HG03439 (cell line): ENCODE data around the gene TUFT1.
"Not testable (repeated sequence)": the region's sequence is repeated elsewhere in the genome, so short reads cannot be mapped to it uniquely, and the experiment has no call there.

Experiments used
- ATAC-seq: cut with Tn5 transposase; IDR thresholded peaks from one replicate; pipeline ENCODE4 v1.9.1; 2021; ENCODE audit warnings: mild to moderate bottlenecking, moderate library complexity; ENCODE audit not compliant: unreplicated experiment

TUFT1 gene

DNA sequence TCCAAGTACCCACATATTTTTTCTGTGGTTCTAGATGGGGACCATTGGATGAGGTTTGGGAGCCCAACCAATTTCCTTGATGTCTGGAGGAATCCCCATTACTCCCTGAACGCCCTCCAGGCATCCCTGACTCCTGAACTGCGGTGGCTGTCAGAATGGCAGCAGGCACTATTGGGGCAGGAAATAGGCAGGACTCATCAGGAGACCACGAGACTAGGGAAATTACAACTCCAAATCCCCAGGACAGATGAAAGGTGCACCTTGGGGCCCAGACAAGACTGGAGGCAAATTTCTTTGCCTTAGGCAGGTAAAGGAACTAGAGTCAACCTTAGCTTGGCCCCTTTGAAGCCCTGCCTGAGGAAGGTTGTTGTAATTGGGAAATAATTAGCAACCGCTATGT is 27.8 kb upstream of the TUFT1 start:
- no peak for ATAC-seq

DNA sequence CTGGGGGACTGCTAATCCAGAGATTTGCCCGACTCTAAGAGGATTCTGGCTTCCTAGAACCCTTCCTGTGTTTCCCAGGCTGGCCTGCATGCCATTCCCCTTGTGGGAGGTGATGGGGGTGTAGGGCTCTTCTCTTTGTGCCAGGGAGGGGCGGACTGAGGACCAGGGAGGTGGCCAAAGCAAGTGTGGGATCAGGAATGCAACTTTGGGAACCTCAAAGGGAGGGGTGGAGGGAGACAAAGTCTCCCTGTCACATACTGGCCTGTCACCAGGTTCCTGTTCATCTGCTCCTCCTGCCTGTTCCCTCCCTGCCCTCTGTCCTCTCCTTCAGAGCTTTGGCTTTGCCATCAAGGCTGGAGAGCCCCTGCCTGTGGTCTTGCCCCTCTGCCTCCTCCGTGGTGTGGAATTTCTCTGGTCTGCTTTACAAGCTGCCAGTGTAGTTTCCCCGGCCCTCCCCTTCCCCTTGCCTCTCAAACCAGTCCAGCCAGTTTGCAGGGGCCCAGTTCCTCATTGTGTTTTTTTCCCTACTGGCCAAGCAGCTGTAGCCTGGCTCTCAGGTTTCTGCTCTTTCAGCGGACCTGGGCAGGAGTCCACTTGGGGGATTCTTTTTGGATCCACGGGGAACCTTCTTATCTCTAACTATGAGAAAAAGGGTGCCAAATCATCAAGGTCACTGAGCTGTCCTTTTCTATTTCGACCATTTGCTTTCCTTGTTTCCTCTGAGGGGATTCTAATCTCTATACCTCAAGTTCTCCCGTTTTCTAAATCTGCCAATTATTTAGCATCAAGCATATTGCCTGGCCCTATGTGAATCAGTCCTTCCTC is 27.1 kb upstream of the TUFT1 start:
- no peak for ATAC-seq

DNA sequence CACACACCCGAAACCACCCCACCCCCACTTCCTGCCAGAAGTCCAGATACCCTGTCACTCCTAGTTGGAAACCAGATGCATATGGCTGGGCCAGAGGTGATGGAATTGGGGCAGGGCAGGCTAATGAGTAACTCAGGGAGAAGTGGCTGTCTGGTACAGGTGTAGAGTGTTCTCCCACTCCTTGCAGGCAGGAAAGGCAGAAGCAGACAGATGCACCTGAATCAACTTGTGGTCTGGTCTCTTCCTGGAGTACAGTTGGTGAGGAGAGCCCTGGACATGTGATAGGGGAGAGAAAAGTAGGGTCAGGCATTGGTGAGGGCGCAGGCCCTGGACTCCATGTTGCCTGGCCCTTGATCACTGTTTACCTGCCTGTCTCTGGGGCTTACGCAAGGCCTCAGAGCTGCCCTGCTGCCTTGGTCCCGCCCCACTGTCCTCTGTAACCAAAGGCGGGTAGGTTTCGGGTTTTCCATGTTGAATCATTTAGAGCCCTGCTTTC is 26.4 kb upstream of the TUFT1 start:
- no peak for ATAC-seq

DNA sequence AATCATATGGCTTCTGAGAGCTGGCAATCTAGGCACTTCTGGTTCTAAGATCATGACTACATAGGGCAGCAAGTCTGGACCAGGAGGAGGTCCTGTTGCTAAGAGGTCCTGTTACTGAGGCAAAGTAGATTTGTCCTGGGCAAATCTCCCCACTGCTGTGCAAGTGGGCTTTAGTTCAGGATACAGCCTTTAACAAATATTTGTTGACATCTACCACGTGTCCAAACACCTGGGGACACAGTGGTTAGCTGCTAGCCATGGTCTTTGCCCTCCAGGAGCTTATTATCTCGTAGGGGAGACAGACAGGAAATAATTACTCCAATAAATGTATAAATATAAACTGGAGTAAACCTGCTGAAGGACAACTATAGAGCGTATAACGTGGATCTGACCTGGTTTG is 25.7 kb upstream of the TUFT1 start:
- ATAC-seq = no peak

DNA sequence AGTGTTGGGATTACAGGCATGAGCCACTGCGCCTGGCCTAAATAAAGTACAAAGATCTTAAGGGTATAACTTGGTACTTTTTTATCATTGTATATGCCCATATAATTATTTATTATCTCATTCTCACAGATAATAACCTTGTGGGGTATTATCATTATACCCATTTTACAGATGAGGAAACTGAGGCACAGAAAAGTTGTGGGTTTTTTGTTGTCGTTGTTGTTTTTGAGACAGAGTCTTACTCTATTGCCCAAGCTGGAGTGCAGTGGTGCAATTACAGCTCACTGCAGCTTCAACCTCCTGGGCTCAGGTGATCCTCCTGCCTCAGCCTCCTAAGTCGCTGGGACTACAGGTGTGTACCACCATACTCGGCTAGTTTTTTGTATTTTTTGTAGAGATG is 24.8 kb upstream of the TUFT1 start:
- ATAC-seq = no peak

DNA sequence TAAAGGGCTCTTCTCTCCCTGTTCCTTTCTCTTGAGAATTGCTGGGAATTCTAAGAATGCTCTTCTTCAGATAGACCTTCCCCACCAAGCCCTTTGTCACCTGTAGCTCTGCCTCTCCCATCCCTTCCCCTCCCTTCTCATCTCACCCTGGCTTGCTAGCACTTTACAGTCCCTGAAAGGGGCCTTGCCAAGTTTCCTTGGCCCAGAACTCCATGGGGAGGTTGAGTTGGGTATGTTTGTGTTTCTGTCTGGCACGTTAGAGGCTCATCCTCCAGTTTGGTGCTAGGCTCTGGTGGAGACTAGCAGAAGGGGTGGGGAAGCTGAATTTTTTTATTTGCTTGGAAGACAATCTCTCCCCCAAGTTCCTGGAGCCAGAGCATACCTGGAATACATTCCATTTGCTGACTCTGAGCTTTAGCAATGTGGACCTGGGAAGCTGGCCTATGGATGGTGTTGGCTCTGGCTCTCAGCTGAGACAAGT is 24.0 kb upstream of the TUFT1 start:
- no peak for ATAC-seq

DNA sequence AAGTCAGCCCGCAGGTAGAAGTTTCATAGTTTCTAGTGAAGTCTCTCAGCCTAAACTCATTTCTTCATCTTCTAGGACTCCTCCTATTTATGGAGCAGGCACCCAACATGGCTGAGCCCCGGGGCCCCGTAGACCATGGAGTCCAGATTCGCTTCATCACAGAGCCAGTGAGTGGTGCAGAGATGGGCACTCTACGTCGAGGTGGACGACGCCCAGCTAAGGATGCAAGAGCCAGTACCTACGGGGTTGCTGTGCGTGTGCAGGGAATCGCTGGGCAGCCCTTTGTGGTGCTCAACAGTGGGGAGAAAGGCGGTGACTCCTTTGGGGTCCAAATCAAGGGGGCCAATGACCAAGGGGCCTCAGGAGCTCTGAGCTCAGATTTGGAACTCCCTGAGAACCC is 21.7 kb upstream of the TUFT1 start:
- ATAC-seq = no peak

DNA sequence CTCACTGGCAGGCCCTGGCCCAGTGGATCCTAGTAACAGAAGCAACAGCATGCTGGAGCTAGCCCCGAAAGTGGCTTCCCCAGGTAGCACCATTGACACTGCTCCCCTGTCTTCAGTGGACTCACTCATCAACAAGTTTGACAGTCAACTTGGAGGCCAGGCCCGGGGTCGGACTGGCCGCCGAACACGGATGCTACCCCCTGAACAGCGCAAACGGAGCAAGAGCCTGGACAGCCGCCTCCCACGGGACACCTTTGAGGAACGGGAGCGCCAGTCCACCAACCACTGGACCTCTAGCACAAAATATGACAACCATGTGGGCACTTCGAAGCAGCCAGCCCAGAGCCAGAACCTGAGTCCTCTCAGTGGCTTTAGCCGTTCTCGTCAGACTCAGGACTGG is 21.2 kb upstream of the TUFT1 start:
- no peak for ATAC-seq

DNA sequence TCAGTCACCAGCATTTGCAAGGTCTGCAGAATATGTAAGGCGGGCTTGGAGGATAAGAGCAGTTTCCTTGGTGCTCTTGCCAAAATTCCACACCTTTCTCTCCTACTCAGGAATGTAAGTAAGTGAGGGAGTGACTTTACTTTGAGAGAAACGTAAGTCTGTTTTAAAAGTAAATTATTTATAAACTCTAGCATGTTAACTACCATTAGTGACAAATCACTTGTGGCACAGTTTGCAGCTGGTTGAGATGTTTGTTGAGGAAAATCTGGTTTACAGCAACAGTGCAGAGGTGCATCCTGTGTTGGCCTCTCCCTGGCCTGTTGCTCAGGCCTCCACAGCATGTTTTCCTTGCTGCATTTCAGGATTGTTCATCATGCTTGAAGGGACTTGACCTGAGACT is 20.4 kb upstream of the TUFT1 start:
- no peak for ATAC-seq

DNA sequence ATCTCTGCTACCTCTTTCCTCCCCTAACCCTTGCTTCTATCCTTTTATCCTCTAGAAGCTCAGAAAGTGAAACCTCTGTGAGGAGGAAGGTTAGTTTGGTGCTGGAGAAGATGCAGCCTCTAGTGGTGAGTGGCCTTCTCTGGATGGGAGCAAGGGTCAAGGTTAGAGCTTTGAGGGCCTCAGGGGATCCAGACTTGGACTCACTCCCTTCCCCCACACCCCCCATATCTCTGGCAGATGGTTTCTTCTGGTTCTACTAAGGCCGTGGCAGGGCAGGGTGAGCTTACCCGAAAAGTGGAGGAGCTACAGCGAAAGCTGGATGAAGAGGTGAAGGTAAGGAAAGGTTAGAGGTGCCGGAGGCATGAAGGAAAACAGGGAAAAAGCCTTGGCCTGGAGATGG is 19.8 kb upstream of the TUFT1 start:
- ATAC-seq = no peak

DNA sequence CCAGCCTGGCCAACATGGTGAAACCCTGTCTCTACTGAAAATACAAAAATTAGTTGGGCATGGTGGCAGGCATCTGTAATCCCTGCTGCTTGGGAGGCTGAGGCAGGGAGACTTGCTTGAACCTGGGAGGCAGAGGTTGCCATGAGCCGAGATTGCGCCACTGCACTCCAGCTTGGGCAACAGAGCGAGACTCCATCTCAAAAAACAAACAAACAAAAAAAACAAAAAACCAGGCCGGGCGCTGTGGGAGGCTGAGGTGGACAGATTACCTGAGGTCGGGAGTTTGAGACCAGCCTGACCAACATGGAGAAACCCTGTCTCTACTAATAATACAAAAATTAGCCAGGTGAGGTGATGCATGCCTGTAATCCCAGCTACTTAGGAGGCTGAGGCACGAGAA is 17.7 kb upstream of the TUFT1 start:
- ATAC-seq = not testable (repeated sequence)

DNA sequence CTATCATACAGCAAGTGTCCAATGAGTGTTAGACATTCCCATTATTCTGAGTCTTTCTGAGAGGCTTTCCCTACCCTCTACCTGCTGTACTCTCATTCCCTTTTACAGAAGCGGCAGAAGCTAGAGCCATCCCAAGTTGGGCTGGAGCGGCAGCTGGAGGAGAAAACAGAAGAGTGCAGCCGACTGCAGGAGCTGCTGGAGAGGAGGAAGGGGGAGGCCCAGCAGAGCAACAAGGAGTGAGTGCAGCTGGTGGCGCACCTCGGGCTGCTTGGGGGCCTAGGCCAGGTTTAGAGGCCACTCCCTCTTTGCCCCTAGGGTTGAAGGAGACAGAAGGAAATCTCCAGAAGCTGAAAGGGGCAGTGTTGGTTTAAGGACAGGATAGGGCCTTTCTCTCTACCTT is 16.8 kb upstream of the TUFT1 start:
- no peak for ATAC-seq

DNA sequence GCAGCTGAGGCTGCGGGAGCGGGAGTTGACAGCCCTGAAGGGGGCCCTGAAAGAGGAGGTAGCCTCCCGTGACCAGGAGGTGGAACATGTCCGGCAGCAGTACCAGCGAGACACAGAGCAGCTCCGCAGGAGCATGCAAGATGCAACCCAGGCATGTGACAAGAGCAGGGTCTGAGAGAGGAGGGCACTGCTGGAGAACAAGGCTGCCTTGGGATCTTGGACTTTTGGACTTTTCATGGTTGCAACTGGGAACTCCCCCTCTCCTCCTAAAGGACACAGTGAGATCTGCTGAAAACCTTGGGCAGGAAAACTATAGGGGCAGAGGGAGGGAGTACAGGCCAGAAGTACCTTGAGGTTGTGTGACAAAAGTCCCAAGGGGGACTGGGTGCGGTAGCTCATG is 15.4 kb upstream of the TUFT1 start:
- ATAC-seq = no peak

DNA sequence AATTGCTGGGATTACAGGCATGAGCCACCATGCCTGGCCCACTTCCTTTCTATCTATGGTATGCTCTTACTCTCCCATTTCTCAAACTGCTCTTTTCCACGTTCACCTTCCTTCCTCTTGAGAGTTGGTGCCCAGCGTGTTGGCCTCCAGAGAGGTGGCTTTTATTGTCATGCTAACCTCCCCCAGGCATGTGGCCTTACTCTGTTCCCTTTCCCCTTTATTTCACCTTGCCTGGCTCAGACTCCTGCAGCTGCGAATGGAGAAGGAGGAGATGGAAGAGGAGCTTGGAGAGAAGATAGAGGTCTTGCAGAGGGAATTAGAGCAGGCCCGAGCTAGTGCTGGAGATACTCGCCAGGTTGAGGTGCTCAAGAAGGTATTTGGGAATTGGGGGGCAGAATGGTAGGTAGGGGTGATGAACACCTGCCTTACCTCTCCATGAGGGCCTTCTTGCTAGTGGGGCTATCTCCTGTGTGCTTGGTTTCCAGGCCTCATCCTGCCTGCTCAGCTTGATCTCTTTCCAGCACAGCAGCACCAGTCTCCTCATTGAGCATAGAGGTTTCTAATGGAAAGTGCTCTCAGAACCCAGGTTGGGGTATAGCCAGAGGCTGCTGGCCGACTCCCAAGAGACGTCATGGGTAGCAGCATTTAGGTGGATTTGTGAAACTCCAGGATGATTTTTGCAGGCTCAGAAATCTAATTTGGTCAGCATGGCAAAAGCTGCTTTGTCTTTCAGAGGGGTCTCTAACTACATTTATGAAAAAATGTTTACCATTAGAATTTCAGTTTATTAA is 13.2 kb upstream of the TUFT1 start:
- ATAC-seq = no peak

DNA sequence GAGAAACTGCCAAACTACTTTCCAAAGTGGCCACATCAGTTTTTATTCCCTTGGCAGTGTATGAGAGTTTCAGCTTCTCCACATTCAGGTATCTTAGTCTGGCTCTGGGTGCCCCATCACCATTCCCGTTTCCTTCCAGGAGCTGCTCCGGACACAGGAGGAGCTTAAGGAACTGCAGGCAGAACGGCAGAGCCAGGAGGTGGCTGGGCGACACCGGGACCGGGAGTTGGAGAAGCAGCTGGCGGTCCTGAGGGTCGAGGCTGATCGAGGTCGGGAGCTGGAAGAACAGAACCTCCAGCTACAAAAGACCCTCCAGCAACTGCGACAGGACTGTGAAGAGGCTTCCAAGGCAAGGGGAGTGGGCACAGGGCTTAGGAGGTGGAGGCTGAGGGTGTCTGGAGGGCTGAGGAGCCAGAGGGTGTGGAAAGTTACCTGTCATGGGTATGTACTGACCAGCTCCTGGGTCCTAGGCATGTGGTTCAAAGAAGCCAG is 10.9 kb upstream of the TUFT1 start:
- no peak for ATAC-seq

DNA sequence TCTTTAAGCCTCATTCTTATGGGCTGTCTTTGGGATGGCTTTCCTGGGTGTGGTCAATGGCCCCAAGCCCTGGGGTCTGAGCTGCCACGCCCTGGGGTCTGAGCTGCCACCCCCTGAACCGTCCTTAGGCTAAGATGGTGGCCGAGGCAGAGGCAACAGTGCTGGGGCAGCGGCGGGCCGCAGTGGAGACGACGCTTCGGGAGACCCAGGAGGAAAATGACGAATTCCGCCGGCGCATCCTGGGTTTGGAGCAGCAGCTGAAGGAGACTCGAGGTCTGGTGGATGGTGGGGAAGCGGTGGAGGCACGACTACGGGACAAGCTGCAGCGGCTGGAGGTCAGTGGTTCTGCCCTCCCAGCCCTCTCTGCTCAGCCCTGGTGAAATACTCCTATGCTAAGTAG is 10.3 kb upstream of the TUFT1 start:
- no peak for ATAC-seq

DNA sequence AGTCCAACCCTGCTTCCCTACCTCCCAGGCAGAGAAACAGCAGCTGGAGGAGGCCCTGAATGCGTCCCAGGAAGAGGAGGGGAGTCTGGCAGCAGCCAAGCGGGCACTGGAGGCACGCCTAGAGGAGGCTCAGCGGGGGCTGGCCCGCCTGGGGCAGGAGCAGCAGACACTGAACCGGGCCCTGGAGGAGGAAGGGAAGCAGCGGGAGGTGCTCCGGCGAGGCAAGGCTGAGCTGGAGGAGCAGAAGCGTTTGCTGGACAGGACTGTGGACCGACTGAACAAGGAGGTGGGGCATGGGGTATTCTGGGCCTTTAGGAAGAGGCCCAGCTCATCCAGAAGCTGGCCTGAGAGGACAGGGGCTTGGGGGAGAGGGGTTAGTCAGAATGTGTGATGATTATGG is 9.6 kb upstream of the TUFT1 start:
- ATAC-seq = no peak

DNA sequence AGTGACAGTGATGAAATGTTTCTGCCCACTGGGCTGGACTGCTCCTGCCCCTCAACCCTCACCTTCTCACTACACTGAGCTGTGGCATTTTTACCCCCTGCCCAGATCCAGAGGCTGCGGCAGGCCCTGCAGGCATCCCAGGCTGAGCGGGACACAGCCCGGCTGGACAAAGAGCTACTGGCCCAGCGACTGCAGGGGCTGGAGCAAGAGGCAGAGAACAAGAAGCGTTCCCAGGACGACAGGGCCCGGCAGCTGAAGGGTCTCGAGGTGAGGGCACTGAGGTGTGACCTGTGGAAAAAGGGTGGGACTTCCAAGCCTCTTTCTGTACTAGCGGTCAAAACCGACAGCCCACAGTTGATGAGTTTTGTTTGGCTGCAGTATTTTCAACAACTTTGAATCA is 6.2 kb upstream of the TUFT1 start:
- ATAC-seq = no peak

DNA sequence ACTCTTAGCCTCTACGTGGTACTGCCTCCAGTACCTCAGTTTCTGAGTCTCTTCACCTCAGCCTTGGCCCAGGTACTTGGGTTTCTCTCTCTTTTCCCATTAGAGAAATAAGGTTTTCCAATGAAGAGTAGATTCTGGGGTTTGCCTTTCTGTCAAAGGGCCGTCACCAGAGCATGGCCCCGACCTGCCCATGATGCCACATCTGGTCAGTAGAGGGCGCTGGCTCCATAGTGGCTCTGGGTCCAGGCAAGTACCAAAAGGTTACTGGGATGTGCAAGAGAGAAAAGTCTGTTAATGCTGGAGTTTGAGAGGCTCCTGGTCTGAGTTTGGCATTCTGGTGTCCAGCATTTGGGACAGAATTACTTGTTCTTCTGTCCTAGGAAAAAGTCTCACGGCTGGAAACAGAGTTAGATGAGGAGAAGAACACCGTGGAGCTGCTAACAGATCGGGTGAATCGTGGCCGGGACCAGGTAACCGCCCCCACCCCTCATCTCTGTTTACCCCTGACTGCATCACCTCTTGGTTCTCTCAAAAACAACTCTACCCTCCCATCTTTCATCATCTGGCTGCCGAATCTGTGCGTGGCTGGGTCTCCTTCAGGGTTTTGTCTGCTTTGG is 5.3 kb upstream of the TUFT1 start:
- no peak for ATAC-seq

DNA sequence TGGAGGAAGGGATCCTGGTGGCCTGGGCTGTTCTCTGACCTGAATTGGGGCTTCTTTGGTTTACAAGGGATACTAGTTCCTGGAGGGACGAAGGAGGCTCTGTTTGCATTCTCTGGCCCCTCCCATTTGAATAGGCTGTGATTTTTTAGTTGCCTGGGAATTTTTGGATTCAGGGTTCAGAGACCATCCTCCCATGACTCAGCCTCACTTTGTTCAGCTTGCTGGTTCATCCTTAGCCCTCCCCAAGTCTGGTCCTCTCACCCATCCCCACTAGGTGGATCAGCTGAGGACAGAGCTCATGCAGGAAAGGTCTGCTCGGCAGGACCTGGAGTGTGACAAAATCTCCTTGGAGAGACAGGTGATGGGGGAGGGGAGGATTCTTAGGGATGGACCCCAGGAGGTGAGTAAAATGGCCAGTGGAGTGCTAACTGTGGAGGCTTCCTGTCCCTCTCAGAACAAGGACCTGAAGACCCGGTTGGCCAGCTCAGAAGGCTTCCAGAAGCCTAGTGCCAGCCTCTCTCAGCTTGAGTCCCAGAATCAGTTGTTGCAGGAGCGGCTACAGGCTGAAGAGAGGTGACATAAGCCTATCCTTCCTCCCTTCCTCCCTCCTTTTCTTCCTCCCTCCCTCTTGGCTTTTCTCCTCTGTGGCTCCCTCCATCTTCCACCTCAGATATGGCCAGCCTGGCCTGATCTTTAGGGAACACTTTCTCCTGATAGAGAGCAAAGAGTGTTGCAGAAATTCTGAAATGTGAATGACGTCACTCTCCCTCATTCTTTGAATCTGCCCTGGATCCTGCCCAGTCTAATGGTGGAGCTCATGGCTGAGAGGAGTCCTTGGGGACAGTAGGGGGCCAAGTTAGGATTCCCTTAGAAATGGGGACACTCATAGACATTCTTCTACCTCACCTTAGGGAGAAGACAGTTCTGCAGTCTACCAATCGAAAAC is 4.5 kb upstream of the TUFT1 start:
- ATAC-seq = no peak
